Cardiac muscle cell (in vitro differentiated cells and primary cell): ENCODE data around the gene RNASE8. TPM values are rescaled to one million over a fixed set of nuclear protein-coding genes. Genes with fewer than 3 reads are reported as not detected.

ENCODE experiments used
- DNase-seq, 2 donors: peaks; one replicate each; pipeline versions ENCODE4 v3.0.0 to v3.0.0-alpha.2; 2010 to 2017; ENCODE audit warnings: low read depth in 1 of 2, low spot score in 1 of 2
- H3K27ac ChIP-seq: fragments of 200-600 bp; sonication (generic); 2 replicates; pipeline ENCODE4 v1.5.1; 2016
- H3K27me3 ChIP-seq: fragments of 200-600 bp; sonication (generic); 2 replicates; pipeline ENCODE4 v1.6.0; 2016; ENCODE audit warnings: control low read depth
- H3K36me3 ChIP-seq: fragments of 200-600 bp; sonication (generic); 2 replicates; pipeline ENCODE4 v1.5.1; 2016; ENCODE audit warnings: control low read depth
- H3K4me1 ChIP-seq: fragments of 200-600 bp; sonication (generic); 2 replicates; pipeline ENCODE4 v1.8.1; 2017; ENCODE audit warnings: low read depth, mild to moderate bottlenecking, mixed run types
- H3K4me3 ChIP-seq: fragments of 200-600 bp; sonication (generic); 2 replicates; pipeline ENCODE4 v1.5.1; 2016; ENCODE audit warnings: mild to moderate bottlenecking
- H3K9me3 ChIP-seq: fragments of 200-600 bp; sonication (generic); 2 replicates; pipeline ENCODE4 v1.5.1; 2017; ENCODE audit warnings: low read depth, mild to moderate bottlenecking, control low read depth
- CTCF ChIP-seq: IDR thresholded peaks from 2 replicates; pipeline ENCODE4 v1.5.1; 2012; ENCODE audit warnings: low read depth, mild to moderate bottlenecking, low read length
- polyA plus RNA-seq: library from polyadenylated mRNA; unstranded; fragments of >200 nt; fragmentation: Nextera tagmentation; extraction: Ambion mirVana; gene quantifications from 2 replicates; pipeline ENCODE4 v1.2.1, GENCODE V29; 2016
- total RNA-seq: library from RNA; depleted of rRNA; stranded (reverse); fragments of >200 nt; gene quantifications from 2 replicates; pipeline ENCODE4 v1.2.3, GENCODE V29; 2016

Gene RNASE8
- total and polyA plus RNA-seq, 2 experiments from 2014 or later = not detected

- Histone ChIP-seq H3K9me3 (no peaks in the 10 kb centered on the region), H3K4me3 (no peak overlapping the region), H3K4me1 (no peaks in the 10 kb centered on the region), H3K27me3 (no peaks in the 10 kb centered on the region), H3K36me3 (no peaks in the 10 kb centered on the region), H3K27ac (no peak overlapping the region)
- no peak for DNase-seq
- no peak for TF ChIP-seq CTCF
These were observed 3.7 kb downstream of the RNASE8 start for GRCh38 chr14:21061347-21061668.

GRCh38 chr14:21063479-21063878 lies 5.9 kb downstream of the RNASE8 start:
- no peak overlapping the region for H3K27ac ChIP-seq
- peak in 1 of 2 donors; percentile 93 for DNase-seq
- TF ChIP-seq CTCF = no peak
- H3K36me3 ChIP-seq = no peaks in the 10 kb centered on the region
- no peaks in the 10 kb centered on the region for H3K9me3 ChIP-seq
- no peaks in the 10 kb centered on the region for H3K27me3 ChIP-seq
- no peak overlapping the region for H3K4me3 ChIP-seq
- H3K4me1 ChIP-seq = no peaks in the 10 kb centered on the region

- Histone ChIP-seq H3K4me1 (peaks cover 5% of the 10 kb centered on the region), H3K4me3 (no peak overlapping the region), H3K27ac (no peak overlapping the region), H3K36me3 (no peaks in the 10 kb centered on the region), H3K27me3 (no peaks in the 10 kb centered on the region), H3K9me3 (no peaks in the 10 kb centered on the region)
- TF ChIP-seq CTCF = peak; percentile 27
- no peak for DNase-seq
These were observed 9.4 kb downstream of the RNASE8 start for GRCh38 chr14:21066882-21067502.

GRCh38 chr14:21068521-21069387 lies 11.1 kb downstream of the RNASE8 start:
- DNase-seq = peak; percentile 63 to 89

GRCh38 chr14:21069388-21070082 lies 11.9 kb downstream of the RNASE8 start:
- H3K4me3 ChIP-seq = peak overlapping the region; percentile 85
- H3K9me3 ChIP-seq = no peaks in the 10 kb centered on the region
- peak in 1 of 2 donors; percentile 71 for DNase-seq
- no peaks in the 10 kb centered on the region for H3K27me3 ChIP-seq
- peaks cover 8% of the 10 kb centered on the region for H3K4me1 ChIP-seq
- no peak for TF ChIP-seq CTCF
- no peaks in the 10 kb centered on the region for H3K36me3 ChIP-seq
- peak overlapping the region; percentile 77 for H3K27ac ChIP-seq

More at GRCh38 chr14:21068521-21069387, 11.1 kb downstream of the RNASE8 start:
- Histone ChIP-seq H3K9me3 (no peaks in the 10 kb centered on the region), H3K36me3 (no peaks in the 10 kb centered on the region), H3K27me3 (no peaks in the 10 kb centered on the region), H3K4me1 (peaks cover 8% of the 10 kb centered on the region), H3K4me3 (peak overlapping the region; percentile 85), H3K27ac (no peak overlapping the region)
- peak; percentile 68 for TF ChIP-seq CTCF
